PC-3 (cell line): Measurements from ENCODE around the gene MTA1. TPM values are rescaled to one million over a fixed set of nuclear protein-coding genes. Genes with fewer than 3 reads are reported as not detected.

Source experiments
- ATAC-seq: fragments of 200-7000 bp; cut with Tn5 transposase; 2 replicates; pipeline ENCODE4 v1.9.1; 2020; ENCODE audit warnings: mild to moderate bottlenecking, moderate library complexity
- BruUV-seq: library from RNA; stranded (reverse); fragments of 400-500 nt; replicated peaks from 2 replicates; lab custom pipeline; 2021; lab: Mats Ljungman, UMichigan
- CTCF ChIA-PET: fragments of 300-600 bp; sonication (Branson Sonifier 250); formaldehyde crosslinking; loops from one replicate; lab custom pipeline; 2022; ENCODE audit warnings: antibody characterized with exemption; lab: Charles Lee
- POLR2A ChIA-PET: fragments of 300-600 bp; sonication (Branson Sonifier 250); formaldehyde crosslinking; loops from one replicate; lab custom pipeline; 2022; ENCODE audit warnings: antibody characterized with exemption; ENCODE audit not compliant: unreplicated experiment; lab: Charles Lee
- DNase-seq: peaks from one replicate; pipeline ENCODE4 v3.0.0-alpha.2; 2015
- H2AFZ ChIP-seq: fragments of 300-600 bp; sonication (generic); 2 replicates; pipeline ENCODE4 v1.6.0; 2016; ENCODE audit warnings: antibody characterized with exemption, low read length
- H3F3A ChIP-seq: fragments of 300-600 bp; sonication (generic); one replicate; pipeline ENCODE4 v1.6.0; 2017; ENCODE audit warnings: antibody characterized with exemption, low read length, control low read depth, mild to moderate bottlenecking; ENCODE audit not compliant: unreplicated experiment
- H3K27ac ChIP-seq: fragments of 300-600 bp; sonication (generic); 2 replicates; pipeline ENCODE4 v1.5.1; 2016; ENCODE audit warnings: mild to moderate bottlenecking, low read length
- H3K27me3 ChIP-seq: fragments of 300-600 bp; sonication (generic); 2 replicates; pipeline ENCODE4 v1.6.1; 2016; ENCODE audit warnings: low read length, mixed read lengths
- H3K36me3 ChIP-seq: fragments of 300-600 bp; sonication (generic); 2 replicates; pipeline ENCODE4 v1.6.1; 2016; ENCODE audit warnings: low read depth, mixed run types, low read length, mixed read lengths
- H3K4me1 ChIP-seq: fragments of 300-600 bp; sonication (generic); 2 replicates; pipeline ENCODE4 v1.5.1; 2016; ENCODE audit warnings: low read length; ENCODE audit not compliant: insufficient read depth
- H3K4me2 ChIP-seq: fragments of 300-600 bp; sonication (generic); 2 replicates; pipeline ENCODE4 v1.6.0; 2016; ENCODE audit warnings: low read length
- H3K4me3 ChIP-seq: fragments of 300-600 bp; sonication (generic); 2 replicates; pipeline ENCODE4 v1.5.1; 2016; ENCODE audit warnings: mild to moderate bottlenecking, low read length, mixed read lengths
- H3K79me2 ChIP-seq: fragments of 300-600 bp; sonication (generic); 2 replicates; pipeline ENCODE4 v1.6.1; 2017; ENCODE audit warnings: low read length, mixed read lengths
- H3K9ac ChIP-seq: fragments of 300-600 bp; sonication (generic); 2 replicates; pipeline ENCODE4 v1.6.0; 2016; ENCODE audit warnings: mild to moderate bottlenecking, low read length
- H3K9me2 ChIP-seq: fragments of 300-600 bp; sonication (generic); replicated peaks from 2 replicates; pipeline ENCODE4 v1.6.1; 2016; ENCODE audit warnings: mixed run types, low read length, mixed read lengths
- H3K9me3 ChIP-seq: fragments of 300-600 bp; sonication (generic); 2 replicates; pipeline ENCODE4 v1.6.1; 2016; ENCODE audit warnings: low read length, mixed read lengths
- H4K20me1 ChIP-seq: fragments of 300-600 bp; sonication (generic); 2 replicates; pipeline ENCODE4 v1.6.1; 2016; ENCODE audit warnings: low read length, mixed read lengths
- EZH2 ChIP-seq: fragments of 300-600 bp; sonication (generic); IDR thresholded peaks from one replicate; pipeline ENCODE4 v1.6.1; 2017; ENCODE audit warnings: antibody characterized with exemption, mild to moderate bottlenecking, low read length; ENCODE audit not compliant: unreplicated experiment
- EZH2phosphoT487 ChIP-seq: fragments of 300-600 bp; sonication (generic); IDR thresholded peaks from 2 replicates; pipeline ENCODE4 v1.6.1; 2018; ENCODE audit warnings: mild to moderate bottlenecking, antibody characterized with exemption, low read length, borderline replicate concordance
- intact Hi-C: fragments of 100-400 bp; cut with micrococcal nuclease; formaldehyde crosslinking; loops from 2 replicates; pipeline ENCODE4 v1.9.0; 2023
- total RNA-seq: library from RNA; depleted of rRNA; stranded (reverse); fragments of >200 nt; gene quantifications from 2 replicates; pipeline ENCODE4 v1.2.3, GENCODE V29; 2014
- TF ChIP-seq, protein P1 (sequence below): fragments of 300-600 bp; sonication (generic); conservative IDR thresholded peaks from 2 replicates; pipeline ENCODE4 v1.5.1; 2017; ENCODE audit warnings: antibody characterized with exemption, low read depth, mild to moderate bottlenecking, low read length

MTA1 gene
- total RNA-seq, 1 experiment from 2014 or later = 82.3 TPM

DNA sequence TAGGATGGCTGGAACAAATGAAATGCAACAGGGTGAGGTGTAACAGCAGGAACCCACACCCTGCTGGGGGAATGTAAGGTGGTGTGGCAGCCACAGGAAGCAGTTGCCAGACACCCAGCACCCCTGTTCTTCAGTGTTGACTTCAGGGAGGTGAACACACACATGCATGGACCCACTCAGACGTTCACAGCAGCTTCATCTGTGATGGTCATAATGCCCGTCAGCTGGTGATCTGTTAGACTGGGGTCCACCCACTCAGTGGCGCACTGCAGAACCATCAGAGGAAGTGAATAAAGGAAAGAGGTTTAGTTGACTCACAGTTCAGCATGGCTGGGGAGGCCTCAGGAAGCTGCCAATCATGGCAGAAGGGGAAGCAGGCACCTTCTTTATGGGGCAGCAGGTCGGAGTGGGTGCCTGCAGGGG is 44.0 kb upstream of the MTA1 start:
- ChIA-PET POLR2A (no interaction called here), CTCF (no interaction called here)
- Histone ChIP-seq H3K36me3 (no peaks in the 10 kb centered on the region), H4K20me1 (no peaks in the 10 kb centered on the region), H3K4me3 (no peak overlapping the region), H3K9me2 (no peaks in the 10 kb centered on the region), H3K4me2 (no peak overlapping the region), H2AFZ (no peak overlapping the region), H3K27ac (no peak overlapping the region), H3K9me3 (no peaks in the 10 kb centered on the region), H3F3A (no peaks in the 10 kb centered on the region), H3K27me3 (no peaks in the 10 kb centered on the region), H3K79me2 (no peaks in the 10 kb centered on the region), H3K4me1 (no peaks in the 10 kb centered on the region), H3K9ac (no peak overlapping the region)
- no TSS peak for BruUV-seq
- DNase-seq (no peak), ATAC-seq (no peak)
- TF ChIP-seq EZH2 = no peak
- TF ChIP-seq, protein P1, sequence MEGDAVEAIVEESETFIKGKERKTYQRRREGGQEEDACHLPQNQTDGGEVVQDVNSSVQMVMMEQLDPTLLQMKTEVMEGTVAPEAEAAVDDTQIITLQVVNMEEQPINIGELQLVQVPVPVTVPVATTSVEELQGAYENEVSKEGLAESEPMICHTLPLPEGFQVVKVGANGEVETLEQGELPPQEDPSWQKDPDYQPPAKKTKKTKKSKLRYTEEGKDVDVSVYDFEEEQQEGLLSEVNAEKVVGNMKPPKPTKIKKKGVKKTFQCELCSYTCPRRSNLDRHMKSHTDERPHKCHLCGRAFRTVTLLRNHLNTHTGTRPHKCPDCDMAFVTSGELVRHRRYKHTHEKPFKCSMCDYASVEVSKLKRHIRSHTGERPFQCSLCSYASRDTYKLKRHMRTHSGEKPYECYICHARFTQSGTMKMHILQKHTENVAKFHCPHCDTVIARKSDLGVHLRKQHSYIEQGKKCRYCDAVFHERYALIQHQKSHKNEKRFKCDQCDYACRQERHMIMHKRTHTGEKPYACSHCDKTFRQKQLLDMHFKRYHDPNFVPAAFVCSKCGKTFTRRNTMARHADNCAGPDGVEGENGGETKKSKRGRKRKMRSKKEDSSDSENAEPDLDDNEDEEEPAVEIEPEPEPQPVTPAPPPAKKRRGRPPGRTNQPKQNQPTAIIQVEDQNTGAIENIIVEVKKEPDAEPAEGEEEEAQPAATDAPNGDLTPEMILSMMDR = no peak
- no peak for TF ChIP-seq EZH2phosphoT487
- intact Hi-C loops = no loop called here

DNA sequence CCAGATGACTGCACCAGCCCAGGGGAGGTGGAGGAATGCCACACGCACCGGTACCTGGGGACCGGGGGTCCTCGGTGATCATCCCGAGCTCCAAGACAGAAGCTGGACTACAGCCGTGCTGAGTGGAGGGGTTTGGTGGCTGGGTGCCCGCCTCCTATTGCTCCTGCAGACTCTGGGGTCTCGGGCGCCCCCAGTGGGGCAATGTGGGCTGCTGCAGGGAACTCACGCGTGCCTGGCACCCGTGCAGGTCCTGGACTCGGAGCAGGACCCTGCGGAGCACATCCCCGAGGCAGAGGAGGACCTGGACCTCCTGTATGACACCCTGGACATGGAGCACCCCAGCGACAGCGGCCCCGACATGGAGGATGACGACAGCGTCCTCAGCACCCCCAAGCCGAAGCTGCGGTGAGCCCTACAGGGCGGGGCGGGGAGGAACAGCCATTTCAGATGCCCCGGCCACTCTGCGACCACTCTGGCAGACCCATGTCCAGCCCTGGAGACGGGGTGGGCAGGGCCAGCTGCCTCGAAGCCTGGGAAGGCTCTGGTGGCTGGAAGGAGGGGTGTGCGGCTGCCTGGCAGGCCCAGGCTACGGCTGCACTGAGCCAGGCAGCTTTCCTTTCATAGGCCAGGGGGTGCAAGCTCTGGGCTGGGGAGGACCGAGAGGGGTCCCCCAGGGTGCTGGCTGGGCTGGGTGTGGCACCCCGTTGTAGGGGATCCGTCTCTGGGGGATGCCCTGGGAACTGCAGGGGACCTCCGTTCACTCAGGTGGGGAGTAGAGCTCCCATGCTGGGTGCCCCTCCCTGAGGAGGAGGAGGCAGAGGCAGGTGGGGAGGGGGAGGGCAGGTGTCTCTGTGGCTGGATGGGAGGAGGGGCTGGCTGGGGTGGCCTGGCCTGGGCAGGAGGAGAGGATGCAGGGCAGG is 42.8 kb upstream of the MTA1 start:
- intact Hi-C loops = no loop called here
- TF ChIP-seq EZH2phosphoT487 (no peak), EZH2 (no peak)
- TF ChIP-seq, protein P1 = no peak

DNA sequence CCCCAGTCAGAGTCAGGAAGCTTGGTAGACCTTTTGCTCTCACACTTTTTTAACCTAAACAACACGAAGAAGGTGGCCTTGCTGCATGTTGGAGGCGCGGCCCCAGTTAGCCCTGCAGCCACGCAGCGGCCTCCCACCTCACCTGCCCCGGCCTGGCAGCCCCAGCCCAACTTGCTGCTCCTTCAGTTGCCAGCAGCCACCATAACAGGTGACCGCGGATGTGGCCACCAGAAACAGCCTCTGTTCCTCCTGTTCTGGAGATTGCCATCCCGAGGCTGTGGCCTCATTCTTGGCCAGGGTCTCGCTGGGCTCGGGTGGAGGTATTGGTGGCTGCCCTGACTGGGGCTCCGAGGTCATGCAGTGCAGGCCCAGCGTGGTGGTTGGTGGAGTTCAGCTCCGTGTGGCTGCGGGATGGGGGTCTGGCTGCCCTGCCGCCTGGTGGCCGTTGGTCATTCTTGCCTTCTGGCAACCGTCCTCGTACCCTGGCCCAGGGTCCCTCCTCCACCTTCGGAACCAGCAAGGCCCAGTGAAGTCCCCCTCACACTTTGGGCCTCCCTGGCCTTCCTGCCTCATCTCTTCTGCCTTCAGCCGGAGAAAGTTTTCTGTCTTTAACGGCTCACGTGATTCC is 42.0 kb upstream of the MTA1 start:
- Histone ChIP-seq H3K9me3 (no peaks in the 10 kb centered on the region), H3F3A (no peaks in the 10 kb centered on the region), H3K4me2 (no peak overlapping the region), H4K20me1 (no peaks in the 10 kb centered on the region), H3K9me2 (no peaks in the 10 kb centered on the region), H3K27ac (no peak overlapping the region), H3K79me2 (no peaks in the 10 kb centered on the region), H2AFZ (no peak overlapping the region), H3K36me3 (no peaks in the 10 kb centered on the region), H3K27me3 (no peaks in the 10 kb centered on the region), H3K4me1 (no peaks in the 10 kb centered on the region), H3K4me3 (no peak overlapping the region), H3K9ac (no peak overlapping the region)
- no TSS peak for BruUV-seq
- ChIA-PET POLR2A (no interaction called here), CTCF (no interaction called here)
- intact Hi-C loops = no loop called here
- no peak for ATAC-seq
- TF ChIP-seq EZH2phosphoT487 (no peak), EZH2 (no peak)
- TF ChIP-seq, protein P1 = no peak
- no peak for DNase-seq

More for the DNA sequence above, 42.8 kb upstream of the MTA1 start:
- Histone ChIP-seq H2AFZ (no peak overlapping the region), H3K9me2 (no peaks in the 10 kb centered on the region), H3K9ac (no peak overlapping the region), H3K27ac (no peak overlapping the region), H3K79me2 (no peaks in the 10 kb centered on the region), H3K9me3 (no peaks in the 10 kb centered on the region), H3K36me3 (no peaks in the 10 kb centered on the region), H3K4me2 (no peak overlapping the region), H3K4me1 (no peaks in the 10 kb centered on the region), H3F3A (no peaks in the 10 kb centered on the region), H3K4me3 (no peak overlapping the region), H4K20me1 (no peaks in the 10 kb centered on the region), H3K27me3 (no peaks in the 10 kb centered on the region)
- no peak for ATAC-seq
- no TSS peak for BruUV-seq
- DNase-seq = no peak
- ChIA-PET POLR2A (no interaction called here), CTCF (no interaction called here)
